ENCODE data around the gene EPX.

- TF ChIP-seq POLR2A (IDR thresholded peaks at IDR 0.05; ENCODE audit: low read length) (no peak), GATA1 (IDR thresholded peaks at IDR 0.05; ENCODE audit: low read depth, low read length) (no peak)
These were observed 1.2 kb upstream of the EPX start for GRCh38 chr17:58191241-58191896.
